Measurements from ENCODE around the gene C5orf63. TPM values are rescaled to one million over a fixed set of nuclear protein-coding genes. Genes with fewer than 3 reads are reported as not detected.

C5orf63 gene
- total and polyA plus RNA-seq, 10 of the 15 experiments (the other 5 are each of a cell fraction or from before 2014, with no cell fraction given): 8.7 to 54.3 (median 11.9) TPM

DNA sequence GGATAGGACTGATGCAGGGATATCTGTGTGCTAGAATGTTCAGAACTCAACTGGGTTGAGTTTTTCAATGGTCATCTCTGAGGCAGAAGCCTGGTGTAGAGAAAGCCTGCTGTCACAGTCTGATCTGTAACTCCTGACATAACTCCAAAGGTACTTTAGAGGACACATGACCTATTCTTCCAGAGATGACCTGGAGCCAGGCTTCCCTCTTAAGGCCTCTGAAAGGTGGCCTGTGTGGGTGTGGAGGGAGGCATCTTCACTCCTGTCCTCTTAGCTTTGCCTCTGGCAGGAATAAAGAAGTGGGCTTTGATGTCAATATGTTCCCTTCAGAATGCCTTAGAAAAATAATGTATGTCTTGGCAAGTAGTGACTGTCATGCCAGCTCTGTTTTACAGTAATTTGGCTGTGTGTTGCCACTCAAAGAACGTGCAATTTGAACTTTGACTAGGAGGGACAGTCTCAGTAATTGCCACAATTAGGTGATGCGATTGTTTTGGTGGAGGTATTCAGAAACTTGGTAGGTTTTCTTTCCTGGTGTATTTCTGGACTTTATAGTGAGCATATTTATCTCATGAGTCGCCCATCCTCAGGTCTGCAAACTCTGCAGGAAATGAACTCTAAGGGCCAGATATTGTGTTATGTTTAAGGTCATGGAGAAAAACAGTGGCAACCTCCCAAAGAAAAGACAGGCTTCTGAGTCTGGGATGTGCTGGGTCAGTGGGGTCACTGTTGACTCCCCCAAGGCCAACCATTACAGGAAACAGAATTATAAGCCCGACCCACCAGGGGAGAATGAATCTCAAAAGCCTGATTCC, 3.2 kb upstream of the C5orf63 start:
- no peak overlapping the region for H3K27ac ChIP-seq (ENCODE audit: control insufficient read depth, insufficient read depth)
- H3K4me3 ChIP-seq: no peak overlapping the region
- DNase-seq (ENCODE audit: low read depth, low spot score) (no peak), ATAC-seq (no peak), FAIRE-seq (no peak)
- no peaks in the 10 kb centered on the region for H3K4me1 ChIP-seq (ENCODE audit: control insufficient read depth, insufficient read depth, low read length)
- CTCF ChIA-PET: no interaction called here
- H3K9ac ChIP-seq (ENCODE audit: control insufficient read depth, insufficient read depth, low read length): no peak overlapping the region
- in situ Hi-C loops (cut with MboI) (no loop called here), intact Hi-C loops (cut with micrococcal nuclease; ENCODE audit: unreplicated experiment) (no loop called here)
- no TSS peak for BruUV-seq (replicated peaks)
- H4K20me1 ChIP-seq (ENCODE audit: control insufficient read depth, insufficient read depth): no peaks in the 10 kb centered on the region
- POLR2A ChIA-PET: no interaction called here
- no peaks in the 10 kb centered on the region for H3K9me3 ChIP-seq (replicated peaks; ENCODE audit: control insufficient read depth, insufficient read depth, low read length)
- 40% methylated on average over 4 of the region's 4 CpGs for WGBS (ENCODE audit: insufficient coverage, insufficient replicate concordance, low lambda C conversion rate, missing lambda C conversion rate)
- no peaks in the 10 kb centered on the region for H3K36me3 ChIP-seq (ENCODE audit: control insufficient read depth in 2 of 2, insufficient read depth in 2 of 2, low read length in 1 of 2)
- TF ChIP-seq HDAC6 (IDR thresholded peaks at IDR 0.05; ENCODE audit: unreplicated experiment): no peak
- TF ChIP-seq NFYB (IDR thresholded peaks at IDR 0.05; ENCODE audit: insufficient read depth, low read depth, low read length): no peak
- TF ChIP-seq, protein P1, sequence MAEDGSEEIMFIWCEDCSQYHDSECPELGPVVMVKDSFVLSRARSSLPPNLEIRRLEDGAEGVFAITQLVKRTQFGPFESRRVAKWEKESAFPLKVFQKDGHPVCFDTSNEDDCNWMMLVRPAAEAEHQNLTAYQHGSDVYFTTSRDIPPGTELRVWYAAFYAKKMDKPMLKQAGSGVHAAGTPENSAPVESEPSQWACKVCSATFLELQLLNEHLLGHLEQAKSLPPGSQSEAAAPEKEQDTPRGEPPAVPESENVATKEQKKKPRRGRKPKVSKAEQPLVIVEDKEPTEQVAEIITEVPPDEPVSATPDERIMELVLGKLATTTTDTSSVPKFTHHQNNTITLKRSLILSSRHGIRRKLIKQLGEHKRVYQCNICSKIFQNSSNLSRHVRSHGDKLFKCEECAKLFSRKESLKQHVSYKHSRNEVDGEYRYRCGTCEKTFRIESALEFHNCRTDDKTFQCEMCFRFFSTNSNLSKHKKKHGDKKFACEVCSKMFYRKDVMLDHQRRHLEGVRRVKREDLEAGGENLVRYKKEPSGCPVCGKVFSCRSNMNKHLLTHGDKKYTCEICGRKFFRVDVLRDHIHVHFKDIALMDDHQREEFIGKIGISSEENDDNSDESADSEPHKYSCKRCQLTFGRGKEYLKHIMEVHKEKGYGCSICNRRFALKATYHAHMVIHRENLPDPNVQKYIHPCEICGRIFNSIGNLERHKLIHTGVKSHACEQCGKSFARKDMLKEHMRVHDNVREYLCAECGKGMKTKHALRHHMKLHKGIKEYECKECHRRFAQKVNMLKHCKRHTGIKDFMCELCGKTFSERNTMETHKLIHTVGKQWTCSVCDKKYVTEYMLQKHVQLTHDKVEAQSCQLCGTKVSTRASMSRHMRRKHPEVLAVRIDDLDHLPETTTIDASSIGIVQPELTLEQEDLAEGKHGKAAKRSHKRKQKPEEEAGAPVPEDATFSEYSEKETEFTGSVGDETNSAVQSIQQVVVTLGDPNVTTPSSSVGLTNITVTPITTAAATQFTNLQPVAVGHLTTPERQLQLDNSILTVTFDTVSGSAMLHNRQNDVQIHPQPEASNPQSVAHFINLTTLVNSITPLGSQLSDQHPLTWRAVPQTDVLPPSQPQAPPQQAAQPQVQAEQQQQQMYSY (CRISPR knock-in tag; IDR thresholded peaks at IDR 0.05): no peak
- TF ChIP-seq, protein P2, sequence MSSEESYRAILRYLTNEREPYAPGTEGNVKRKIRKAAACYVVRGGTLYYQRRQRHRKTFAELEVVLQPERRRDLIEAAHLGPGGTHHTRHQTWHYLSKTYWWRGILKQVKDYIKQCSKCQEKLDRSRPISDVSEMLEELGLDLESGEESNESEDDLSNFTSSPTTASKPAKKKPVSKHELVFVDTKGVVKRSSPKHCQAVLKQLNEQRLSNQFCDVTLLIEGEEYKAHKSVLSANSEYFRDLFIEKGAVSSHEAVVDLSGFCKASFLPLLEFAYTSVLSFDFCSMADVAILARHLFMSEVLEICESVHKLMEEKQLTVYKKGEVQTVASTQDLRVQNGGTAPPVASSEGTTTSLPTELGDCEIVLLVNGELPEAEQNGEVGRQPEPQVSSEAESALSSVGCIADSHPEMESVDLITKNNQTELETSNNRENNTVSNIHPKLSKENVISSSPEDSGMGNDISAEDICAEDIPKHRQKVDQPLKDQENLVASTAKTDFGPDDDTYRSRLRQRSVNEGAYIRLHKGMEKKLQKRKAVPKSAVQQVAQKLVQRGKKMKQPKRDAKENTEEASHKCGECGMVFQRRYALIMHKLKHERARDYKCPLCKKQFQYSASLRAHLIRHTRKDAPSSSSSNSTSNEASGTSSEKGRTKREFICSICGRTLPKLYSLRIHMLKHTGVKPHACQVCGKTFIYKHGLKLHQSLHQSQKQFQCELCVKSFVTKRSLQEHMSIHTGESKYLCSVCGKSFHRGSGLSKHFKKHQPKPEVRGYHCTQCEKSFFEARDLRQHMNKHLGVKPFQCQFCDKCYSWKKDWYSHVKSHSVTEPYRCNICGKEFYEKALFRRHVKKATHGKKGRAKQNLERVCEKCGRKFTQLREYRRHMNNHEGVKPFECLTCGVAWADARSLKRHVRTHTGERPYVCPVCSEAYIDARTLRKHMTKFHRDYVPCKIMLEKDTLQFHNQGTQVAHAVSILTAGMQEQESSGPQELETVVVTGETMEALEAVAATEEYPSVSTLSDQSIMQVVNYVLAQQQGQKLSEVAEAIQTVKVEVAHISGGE (CRISPR knock-in tag; IDR thresholded peaks at IDR 0.05): no peak
- TF ChIP-seq SUPT20H (IDR thresholded peaks at IDR 0.05; ENCODE audit: borderline replicate concordance, control insufficient read depth, low read depth, low read length): no peak
- TF ChIP-seq, protein P3, sequence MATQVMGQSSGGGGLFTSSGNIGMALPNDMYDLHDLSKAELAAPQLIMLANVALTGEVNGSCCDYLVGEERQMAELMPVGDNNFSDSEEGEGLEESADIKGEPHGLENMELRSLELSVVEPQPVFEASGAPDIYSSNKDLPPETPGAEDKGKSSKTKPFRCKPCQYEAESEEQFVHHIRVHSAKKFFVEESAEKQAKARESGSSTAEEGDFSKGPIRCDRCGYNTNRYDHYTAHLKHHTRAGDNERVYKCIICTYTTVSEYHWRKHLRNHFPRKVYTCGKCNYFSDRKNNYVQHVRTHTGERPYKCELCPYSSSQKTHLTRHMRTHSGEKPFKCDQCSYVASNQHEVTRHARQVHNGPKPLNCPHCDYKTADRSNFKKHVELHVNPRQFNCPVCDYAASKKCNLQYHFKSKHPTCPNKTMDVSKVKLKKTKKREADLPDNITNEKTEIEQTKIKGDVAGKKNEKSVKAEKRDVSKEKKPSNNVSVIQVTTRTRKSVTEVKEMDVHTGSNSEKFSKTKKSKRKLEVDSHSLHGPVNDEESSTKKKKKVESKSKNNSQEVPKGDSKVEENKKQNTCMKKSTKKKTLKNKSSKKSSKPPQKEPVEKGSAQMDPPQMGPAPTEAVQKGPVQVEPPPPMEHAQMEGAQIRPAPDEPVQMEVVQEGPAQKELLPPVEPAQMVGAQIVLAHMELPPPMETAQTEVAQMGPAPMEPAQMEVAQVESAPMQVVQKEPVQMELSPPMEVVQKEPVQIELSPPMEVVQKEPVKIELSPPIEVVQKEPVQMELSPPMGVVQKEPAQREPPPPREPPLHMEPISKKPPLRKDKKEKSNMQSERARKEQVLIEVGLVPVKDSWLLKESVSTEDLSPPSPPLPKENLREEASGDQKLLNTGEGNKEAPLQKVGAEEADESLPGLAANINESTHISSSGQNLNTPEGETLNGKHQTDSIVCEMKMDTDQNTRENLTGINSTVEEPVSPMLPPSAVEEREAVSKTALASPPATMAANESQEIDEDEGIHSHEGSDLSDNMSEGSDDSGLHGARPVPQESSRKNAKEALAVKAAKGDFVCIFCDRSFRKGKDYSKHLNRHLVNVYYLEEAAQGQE (IDR thresholded peaks at IDR 0.05; ENCODE audit: low read depth, low read length): no peak
- no peak for TF ChIP-seq NR2C2 (IDR thresholded peaks at IDR 0.05; ENCODE audit: borderline replicate concordance, control insufficient read depth, insufficient read length, low read depth)
- TF ChIP-seq CBFB (IDR thresholded peaks at IDR 0.05; ENCODE audit: low read depth): no peak
- no peaks in the 10 kb centered on the region for H3K79me2 ChIP-seq (ENCODE audit: control insufficient read depth, insufficient read depth, low read length)
- no peak overlapping the region for H2AFZ ChIP-seq (ENCODE audit: control insufficient read depth, low read depth, low read length)
- SMC1A ChIA-PET (ENCODE audit: uncharacterized antibody, unreplicated experiment): interaction anchor here (1.3 kb wide), 1 partner anchor 12 kb away, joined by 3 read pairs; no protein-coding TSS in a partner anchor
- no peak overlapping the region for H3K4me2 ChIP-seq (ENCODE audit: control insufficient read depth, insufficient read depth)
- no peaks in the 10 kb centered on the region for H3K27me3 ChIP-seq (replicated peaks in 1 of 2; ENCODE audit: control insufficient read depth in 2 of 2, insufficient read depth in 2 of 2, low read length in 1 of 2)
- RAD21 ChIA-PET (ENCODE audit: unreplicated experiment): no interaction called here

Data from GM12878 (cell line).